ENCODE results near the gene STK32A.

Gene STK32A

DNA sequence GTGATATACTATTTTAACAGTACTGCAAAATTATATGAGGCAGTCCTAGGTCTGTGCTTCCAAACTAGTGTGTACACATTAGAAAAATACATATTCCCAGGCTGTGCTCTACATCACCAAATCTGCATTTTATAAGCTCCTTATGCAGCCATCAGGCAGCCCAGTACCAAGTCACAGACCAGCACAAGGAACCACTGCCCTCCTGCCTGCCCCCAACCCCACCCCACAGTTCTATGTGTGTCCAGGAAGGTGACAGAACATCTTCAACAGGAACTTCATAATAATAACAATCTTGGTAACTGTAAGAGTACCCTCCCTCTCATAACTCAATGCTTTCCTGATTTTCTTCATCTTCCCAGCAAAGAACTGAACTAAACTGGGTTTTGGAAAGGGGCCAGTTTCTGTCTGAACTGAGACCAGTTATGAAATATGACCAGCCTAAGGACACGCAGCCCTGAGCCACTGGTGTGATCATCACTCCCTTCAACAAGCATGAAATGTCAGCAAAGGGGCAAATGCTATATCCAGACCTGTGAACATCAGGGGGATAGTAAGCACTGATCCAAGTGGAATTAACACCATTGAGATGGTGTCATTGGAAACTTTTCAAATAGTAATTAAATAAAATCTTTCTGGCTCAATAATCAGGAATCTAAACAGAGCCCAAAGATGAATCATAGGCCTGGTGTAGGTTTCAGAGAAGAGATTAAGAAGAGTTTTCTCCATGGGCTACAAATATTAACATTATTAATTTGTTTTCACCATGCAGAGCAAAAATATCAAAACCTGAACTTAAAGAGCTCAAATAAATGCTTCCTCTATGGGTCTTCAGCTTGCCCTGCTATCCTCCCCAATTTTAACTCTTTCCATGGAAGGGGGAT, 192.9 kb downstream of the STK32A start:
- DNase-seq = no peak

DNA sequence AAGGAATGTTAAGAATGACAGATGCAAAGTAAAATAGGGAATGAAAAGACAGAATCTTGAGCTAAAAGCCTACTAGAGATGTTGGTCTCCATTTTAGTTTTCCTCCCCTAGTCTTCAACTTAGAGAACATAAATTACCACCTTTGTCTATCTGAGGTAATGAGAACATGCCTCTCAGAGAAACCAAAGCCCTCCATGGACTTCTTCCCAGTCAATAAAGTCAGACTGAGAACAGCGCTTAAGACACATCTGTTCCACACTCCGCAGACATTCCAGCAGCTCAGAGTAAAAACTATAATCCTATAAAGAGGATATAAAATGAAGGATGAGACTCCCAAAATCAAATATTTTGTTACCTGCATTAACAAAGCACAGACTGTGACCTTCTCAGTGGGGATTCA, 195.8 kb downstream of the STK32A start:
- no peak for DNase-seq

- no peak for DNase-seq
Measured at GRCh38 chr5:147431586-147431985, 196.8 kb downstream of the STK32A start.

DNA sequence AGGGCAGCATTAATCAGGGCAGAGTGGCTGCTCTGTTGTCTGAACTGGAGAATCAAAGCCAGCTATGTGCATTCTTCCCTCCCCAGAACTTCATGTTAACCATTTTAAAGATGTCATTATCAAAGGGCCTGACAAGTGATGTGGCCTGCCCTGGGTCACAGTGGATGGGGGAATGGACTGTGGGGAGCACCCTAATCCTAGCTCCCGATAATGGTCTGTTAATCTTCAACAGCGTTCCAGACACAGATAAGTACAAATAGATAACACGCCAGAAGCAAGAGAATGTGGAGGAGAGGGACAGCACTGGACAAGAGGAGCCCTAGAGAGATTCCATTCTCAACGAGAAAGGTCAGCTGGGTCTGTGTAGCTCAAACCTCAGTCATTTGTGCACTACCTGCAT, 197.5 kb downstream of the STK32A start:
- DNase-seq = no peak

DNA sequence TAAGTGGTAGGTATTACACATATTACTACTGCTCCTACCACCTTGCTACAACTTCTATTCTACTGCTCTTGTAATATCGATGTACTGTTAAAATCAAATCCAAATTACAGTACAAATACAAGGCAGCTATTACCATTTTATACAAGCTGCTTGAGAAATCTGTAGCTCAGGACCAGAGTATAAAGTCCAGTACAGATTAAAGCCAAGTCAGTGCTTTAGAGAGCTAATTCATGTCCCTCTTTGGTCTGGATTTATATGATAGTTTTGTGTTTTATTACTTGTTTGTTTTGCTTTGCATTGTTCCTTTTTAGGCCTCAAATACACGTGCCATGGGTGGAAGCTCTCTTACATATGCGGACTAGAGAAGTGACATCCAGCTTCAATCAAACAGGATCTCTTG, 199.2 kb downstream of the STK32A start:
- DNase-seq = no peak

- DNase-seq = no peak
Measured at GRCh38 chr5:147436596-147436995, 201.8 kb downstream of the STK32A start.

DNA sequence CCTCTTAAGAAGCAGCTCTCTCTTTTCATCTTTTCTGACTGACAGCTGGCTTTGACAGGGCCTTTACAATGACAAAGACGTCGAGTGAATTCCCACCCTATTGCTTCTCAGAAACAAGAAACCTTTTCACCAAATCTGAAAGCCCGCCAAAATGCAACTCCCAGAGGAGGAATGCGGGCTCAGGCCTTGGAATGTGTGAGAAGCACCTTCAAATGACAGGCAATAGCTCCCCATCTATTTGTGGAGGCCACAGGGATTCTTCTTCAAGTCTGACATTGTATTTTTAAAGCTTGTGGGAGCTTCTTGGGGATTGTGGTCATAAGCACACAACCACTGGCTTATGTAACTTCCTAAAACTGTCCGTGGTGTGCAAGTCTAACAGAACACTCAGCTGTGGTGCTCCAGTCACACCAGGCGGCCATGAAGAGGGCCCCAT, 202.4 kb downstream of the STK32A start:
- no peak for DNase-seq
